GM12878 (cell line): ENCODE results near the gene HECTD3. TPM values are rescaled to one million over a fixed set of nuclear protein-coding genes. Genes with fewer than 3 reads are reported as not detected.

Experiments
- ATAC-seq: fragments of 200-7000 bp; cut with Tn5 transposase; 3 replicates; pipeline ENCODE4 v1.9.1; 2020; ENCODE audit warnings: mild to moderate bottlenecking, moderate library complexity
- BruUV-seq: library from RNA; stranded (reverse); fragments of 400-500 nt; replicated peaks from 2 replicates; lab custom pipeline; 2021; lab: Mats Ljungman, UMichigan
- CTCF ChIA-PET: fragments of 300-600 bp; sonication (Branson Sonifier 250); formaldehyde crosslinking; extraction: SDS; loops from one replicate; lab custom pipeline; 2021; ENCODE audit warnings: inconsistent platforms; lab: Yijun Ruan, JAX
- POLR2A ChIA-PET: fragments of 350-600 bp; formaldehyde crosslinking; extraction: SDS; loops from one replicate; lab custom pipeline; 2021; ENCODE audit warnings: inconsistent platforms; lab: Charles Lee
- RAD21 ChIA-PET: fragments of 300-600 bp; sonication (Branson Sonifier 250); formaldehyde crosslinking; loops from one replicate; lab custom pipeline; 2023; ENCODE audit warnings: antibody characterized with exemption; ENCODE audit not compliant: unreplicated experiment; lab: Charles Lee
- SMC1A ChIA-PET: fragments of 300-600 bp; sonication (Branson Sonifier 250); formaldehyde crosslinking; loops from one replicate; lab custom pipeline; 2023; ENCODE audit not compliant: unreplicated experiment, uncharacterized antibody; lab: Charles Lee
- DNase-seq: peaks from one replicate; pipeline ENCODE4 v3.0.0-alpha.2; 2011; ENCODE audit warnings: low read depth, low spot score
- FAIRE-seq: peaks from 3 replicates; lab custom pipeline; 2011; peaks lifted over from hg19 to GRCh38; lab: Jason Lieb, UNC
- H2AFZ ChIP-seq: 2 replicates; pipeline ENCODE4 v1.6.0; 2011; ENCODE audit warnings: low read depth, low read length, control low read depth; ENCODE audit not compliant: control insufficient read depth
- H3K27ac ChIP-seq: 2 replicates; pipeline ENCODE4 v1.5.1; 2011; ENCODE audit warnings: control low read depth; ENCODE audit not compliant: control insufficient read depth, insufficient read depth
- H3K27me3 ChIP-seq, 2 experiments: replicated peaks in 1 of 2; 2 replicates each; pipeline versions ENCODE4 v1.6.0 to v1.6.1; 2011; ENCODE audit warnings: low read length in 1 of 2; ENCODE audit not compliant: control insufficient read depth in 2 of 2, insufficient read depth in 2 of 2
- H3K36me3 ChIP-seq, 2 experiments: 2 replicates each; pipeline ENCODE4 v1.5.1; 2011; ENCODE audit warnings: low read length in 1 of 2; ENCODE audit not compliant: control insufficient read depth in 2 of 2, insufficient read depth in 2 of 2
- H3K4me1 ChIP-seq: 2 replicates; pipeline ENCODE4 v1.6.1; 2011; ENCODE audit warnings: mild to moderate bottlenecking, low read length, moderate library complexity, mixed read lengths; ENCODE audit not compliant: control insufficient read depth, insufficient read depth
- H3K4me2 ChIP-seq: 2 replicates; pipeline ENCODE4 v1.6.0; 2011; ENCODE audit warnings: control low read depth; ENCODE audit not compliant: control insufficient read depth, insufficient read depth
- H3K4me3 ChIP-seq: fragments of 200-600 bp; sonication (generic); 2 replicates; pipeline ENCODE4 v1.5.1; 2016
- H3K79me2 ChIP-seq: 2 replicates; pipeline ENCODE4 v1.6.0; 2011; ENCODE audit warnings: low read length; ENCODE audit not compliant: control insufficient read depth, insufficient read depth
- H3K9ac ChIP-seq: 2 replicates; pipeline ENCODE4 v1.8.0; 2011; ENCODE audit warnings: low read length, control low read depth, mixed read lengths; ENCODE audit not compliant: control insufficient read depth, insufficient read depth
- H3K9me3 ChIP-seq: replicated peaks from 3 replicates; pipeline ENCODE4 v1.5.1; 2011; ENCODE audit warnings: mild to moderate bottlenecking, low read length; ENCODE audit not compliant: control insufficient read depth, insufficient read depth
- H4K20me1 ChIP-seq: 2 replicates; pipeline ENCODE4 v1.6.0; 2011; ENCODE audit not compliant: control insufficient read depth, insufficient read depth
- BACH1 ChIP-seq: fragments of 450-650 bp; IDR thresholded peaks from 2 replicates; pipeline ENCODE4 v1.6.1; 2017; ENCODE audit warnings: mild to moderate bottlenecking, borderline replicate concordance
- IKZF2 ChIP-seq, 2 experiments: fragments of 450-650 bp; IDR thresholded peaks; 2 replicates each; pipeline ENCODE4 v1.6.1; 2017; ENCODE audit warnings: mild to moderate bottlenecking in 2 of 2, moderate library complexity in 2 of 2
- KLF5 ChIP-seq: fragments of 450-650 bp; IDR thresholded peaks from 2 replicates; pipeline ENCODE4 v1.6.1; 2014; ENCODE audit warnings: mild to moderate bottlenecking; ENCODE audit not compliant: partially characterized antibody
- SMAD5 ChIP-seq: IDR thresholded peaks from 2 replicates; pipeline ENCODE4 v1.6.1; 2016; ENCODE audit warnings: antibody characterized with exemption, low read depth
- USF1 ChIP-seq: IDR thresholded peaks from 2 replicates; pipeline ENCODE4 v1.6.1; 2011; ENCODE audit warnings: borderline replicate concordance, low read depth, mild to moderate bottlenecking, moderate library complexity, mixed read lengths, low read length; ENCODE audit not compliant: insufficient read depth; ENCODE audit errors: extremely low read length
- WGBS: methylation state at CpG from one replicate; pipeline ENCODE4 v1.1.6; 2016; ENCODE audit warnings: low lambda C conversion rate; ENCODE audit not compliant: insufficient replicate concordance, insufficient coverage; ENCODE audit errors: missing lambda C conversion rate; 5-methylcytosine and 5-hydroxymethylcytosine counted together
- in situ Hi-C: fragments of 300-500 bp; cut with MboI; formaldehyde crosslinking; loops from 9 replicates; pipeline ENCODE4 v1.14.3; 2018; ENCODE audit warnings: mixed read lengths
- intact Hi-C: fragments of 100-400 bp; cut with micrococcal nuclease; formaldehyde crosslinking; loops from one replicate; pipeline ENCODE4 v1.14.2; 2022; ENCODE audit not compliant: unreplicated experiment
- polyA plus RNA-seq, 11 experiments: library from polyadenylated mRNA; depleted of rRNA in 4 of 11; unstranded in 6 of 11; stranded (reverse) in 5 of 11; fragments of >200 nt; fragmentation: Nextera tagmentation in 4 of 11; fragmentation: Illumina TruSeq in 1 of 11; extraction: Ambion mirVana in 4 of 11; extraction: Trizol in 1 of 11; gene quantifications; 1 replicate in 1 of 11; 2 replicates in 10 of 11; pipeline versions ENCODE4 v1.2.1 to v1.2.3, GENCODE V29; 2011 to 2016; ENCODE audit warnings: inconsistent platforms in 2 of 11, missing spikeins in 2 of 11, low read depth in 1 of 11
- total RNA-seq, 4 experiments: library from RNA; depleted of rRNA in 3 of 4; stranded (reverse); fragments of >200 nt in 3 of 4; fragmentation: Illumina TruSeq in 1 of 4; extraction: Trizol in 1 of 4; gene quantifications; 2 replicates each; pipeline versions ENCODE4 v1.2.1 to v1.2.3, GENCODE V29; 2013 to 2021
- TF ChIP-seq, protein P1 (sequence below): fragments of 450-650 bp; IDR thresholded peaks from 2 replicates; pipeline ENCODE4 v1.6.1; 2018; ENCODE audit warnings: mild to moderate bottlenecking, low read depth, moderate library complexity; ENCODE audit not compliant: partially characterized antibody
- TF ChIP-seq, protein P2 (sequence below), 3 experiments: IDR thresholded peaks in 2 of 3; conservative IDR thresholded peaks in 1 of 3; 2 replicates each; pipeline ENCODE4 v1.5.1; 2011; ENCODE audit warnings: low read depth in 3 of 3, low read length in 3 of 3, mild to moderate bottlenecking in 3 of 3, control low read depth in 2 of 3, moderate library complexity in 2 of 3, inconsistent platforms in 1 of 3, mixed read lengths in 1 of 3; ENCODE audit not compliant: control insufficient read depth in 2 of 3, insufficient read depth in 1 of 3; ENCODE audit errors: extremely low read depth in 1 of 3

HECTD3 gene
- total and polyA plus RNA-seq, 10 of the 15 experiments (the other 5 are each of a cell fraction or from before 2014, with no cell fraction given), result 3.4 to 30.4 (median 22.6) TPM

DNA sequence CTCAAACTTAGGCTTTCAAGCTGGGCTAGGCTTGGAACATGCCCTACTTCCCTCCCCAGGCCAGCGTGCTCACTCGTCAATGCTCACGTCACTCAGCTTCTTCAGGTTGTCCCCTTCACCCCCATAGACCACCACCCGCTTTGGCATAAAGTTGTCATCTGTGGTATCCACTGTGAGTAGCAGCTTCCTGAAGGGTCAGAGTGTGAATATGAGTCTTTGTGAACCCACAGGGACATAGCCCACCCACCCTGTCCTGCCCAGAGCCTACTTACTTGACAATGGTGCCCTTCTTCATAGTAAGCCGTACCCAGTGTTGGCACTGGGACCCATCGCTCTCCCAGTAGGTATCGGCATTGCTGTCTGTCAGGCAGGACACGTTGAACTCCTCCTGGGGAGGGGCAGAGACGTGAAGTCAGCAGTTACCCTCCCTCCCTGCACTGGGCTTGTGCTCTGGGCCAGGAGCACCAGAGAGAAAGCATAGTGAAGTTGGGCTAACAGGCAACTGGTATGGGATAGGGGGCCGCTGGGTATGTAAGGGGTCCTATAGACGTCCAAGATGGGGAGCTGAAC lies 1.7 kb downstream of the HECTD3 start:
- Histone ChIP-seq H3K9ac (no peak overlapping the region; the same call in 1 of the 2 replicates), H3K27me3 (no peaks in the 10 kb centered on the region), H4K20me1 (no peaks in the 10 kb centered on the region), H3K36me3 (peaks cover 3 to 19% of the 10 kb centered on the region in 2 experiments), H3K9me3 (no peaks in the 10 kb centered on the region), H3K79me2 (peaks cover 16% of the 10 kb centered on the region), H3K4me1 (peaks cover 17% of the 10 kb centered on the region), H3K4me2 (peak overlapping the region; percentile 93), H3K4me3 (no peak overlapping the region), H3K27ac (no peak overlapping the region), H2AFZ (no peak overlapping the region)
- in situ Hi-C loops (no loop called here), intact Hi-C loops (no loop called here)
- ChIA-PET SMC1A (interaction anchor here (0.9 to 12.5 kb wide), 4 partner anchors 19 to 483 kb away, joined by 3 to 284 read pairs (median 48); partner anchors contain the start of gene TESK2), CTCF (interaction anchor here (1.0 kb wide), 1 partner anchor 223 kb away, joined by 3 read pairs; no protein-coding TSS in a partner anchor), POLR2A (interaction anchor here (3.2 kb wide), 1 partner anchor 294 kb away, joined by 26 read pairs; no protein-coding TSS in a partner anchor), RAD21 (interaction anchor here (3.4 to 12.5 kb wide), 3 partner anchors 173 to 291 kb away, joined by 17 to 313 read pairs (median 19); partner anchors contain the start of gene BTBD19)
- TF ChIP-seq BACH1, result no peak
- no peak for TF ChIP-seq SMAD5
- TF ChIP-seq IKZF2 (IDR thresholded peaks at IDR 0.05), result no peak
- TF ChIP-seq, protein P1, sequence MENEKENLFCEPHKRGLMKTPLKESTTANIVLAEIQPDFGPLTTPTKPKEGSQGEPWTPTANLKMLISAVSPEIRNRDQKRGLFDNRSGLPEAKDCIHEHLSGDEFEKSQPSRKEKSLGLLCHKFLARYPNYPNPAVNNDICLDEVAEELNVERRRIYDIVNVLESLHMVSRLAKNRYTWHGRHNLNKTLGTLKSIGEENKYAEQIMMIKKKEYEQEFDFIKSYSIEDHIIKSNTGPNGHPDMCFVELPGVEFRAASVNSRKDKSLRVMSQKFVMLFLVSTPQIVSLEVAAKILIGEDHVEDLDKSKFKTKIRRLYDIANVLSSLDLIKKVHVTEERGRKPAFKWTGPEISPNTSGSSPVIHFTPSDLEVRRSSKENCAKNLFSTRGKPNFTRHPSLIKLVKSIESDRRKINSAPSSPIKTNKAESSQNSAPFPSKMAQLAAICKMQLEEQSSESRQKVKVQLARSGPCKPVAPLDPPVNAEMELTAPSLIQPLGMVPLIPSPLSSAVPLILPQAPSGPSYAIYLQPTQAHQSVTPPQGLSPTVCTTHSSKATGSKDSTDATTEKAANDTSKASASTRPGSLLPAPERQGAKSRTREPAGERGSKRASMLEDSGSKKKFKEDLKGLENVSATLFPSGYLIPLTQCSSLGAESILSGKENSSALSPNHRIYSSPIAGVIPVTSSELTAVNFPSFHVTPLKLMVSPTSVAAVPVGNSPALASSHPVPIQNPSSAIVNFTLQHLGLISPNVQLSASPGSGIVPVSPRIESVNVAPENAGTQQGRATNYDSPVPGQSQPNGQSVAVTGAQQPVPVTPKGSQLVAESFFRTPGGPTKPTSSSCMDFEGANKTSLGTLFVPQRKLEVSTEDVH, result no peak
- TF ChIP-seq KLF5, result no peak
- TF ChIP-seq USF1, result no peak
- TF ChIP-seq, protein P2, sequence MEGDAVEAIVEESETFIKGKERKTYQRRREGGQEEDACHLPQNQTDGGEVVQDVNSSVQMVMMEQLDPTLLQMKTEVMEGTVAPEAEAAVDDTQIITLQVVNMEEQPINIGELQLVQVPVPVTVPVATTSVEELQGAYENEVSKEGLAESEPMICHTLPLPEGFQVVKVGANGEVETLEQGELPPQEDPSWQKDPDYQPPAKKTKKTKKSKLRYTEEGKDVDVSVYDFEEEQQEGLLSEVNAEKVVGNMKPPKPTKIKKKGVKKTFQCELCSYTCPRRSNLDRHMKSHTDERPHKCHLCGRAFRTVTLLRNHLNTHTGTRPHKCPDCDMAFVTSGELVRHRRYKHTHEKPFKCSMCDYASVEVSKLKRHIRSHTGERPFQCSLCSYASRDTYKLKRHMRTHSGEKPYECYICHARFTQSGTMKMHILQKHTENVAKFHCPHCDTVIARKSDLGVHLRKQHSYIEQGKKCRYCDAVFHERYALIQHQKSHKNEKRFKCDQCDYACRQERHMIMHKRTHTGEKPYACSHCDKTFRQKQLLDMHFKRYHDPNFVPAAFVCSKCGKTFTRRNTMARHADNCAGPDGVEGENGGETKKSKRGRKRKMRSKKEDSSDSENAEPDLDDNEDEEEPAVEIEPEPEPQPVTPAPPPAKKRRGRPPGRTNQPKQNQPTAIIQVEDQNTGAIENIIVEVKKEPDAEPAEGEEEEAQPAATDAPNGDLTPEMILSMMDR (IDR thresholded peaks at IDR 0.05 in 2 of 3, conservative IDR thresholded peaks at IDR 0.05 in 1 of 3; ENCODE audit: control insufficient read depth in 2 of 3, extremely low read depth in 1 of 3, insufficient read depth in 1 of 3, low read depth in 3 of 3, low read length in 3 of 3), result no peak
- DNase-seq, result no peak
- peak; percentile 23 for FAIRE-seq
- BruUV-seq, result no TSS peak
- WGBS, result 89% methylated on average over 11 of the region's 11 CpGs
- ATAC-seq, result no peak
